Neural cell (in vitro differentiated cells): ENCODE measurements around the gene SOX9. TPM values are rescaled to one million over a fixed set of nuclear protein-coding genes. Genes with fewer than 3 reads are reported as not detected.

Source experiments
- H2AFZ ChIP-seq: fragments of 200-600, 300-800 bp; sonication (generic), shearing (Covaris generic); 2 replicates; pipeline ENCODE4 v1.6.0; 2014; ENCODE audit warnings: low read depth, mild to moderate bottlenecking, antibody characterized with exemption, low read length, moderate library complexity
- H3F3A ChIP-seq: fragments of 200-600 bp; shearing (Covaris generic); 2 replicates; pipeline ENCODE4 v1.6.1; 2016; ENCODE audit warnings: mild to moderate bottlenecking, moderate library complexity, mixed read lengths, antibody characterized with exemption, low read length; ENCODE audit not compliant: insufficient read depth, poor library complexity, severe bottlenecking
- H3K27ac ChIP-seq: fragments of 200-600, 300-800 bp; sonication (generic), shearing (Covaris generic); 2 replicates; pipeline ENCODE4 v1.5.1; 2014; ENCODE audit warnings: mild to moderate bottlenecking, low read length, moderate library complexity
- H3K27me3 ChIP-seq: fragments of 300-800, 200-600 bp; sonication (generic), shearing (Covaris generic); 2 replicates; pipeline ENCODE4 v1.6.0; 2014; ENCODE audit warnings: mild to moderate bottlenecking, low read depth, low read length, moderate library complexity; ENCODE audit not compliant: insufficient read depth
- H3K36me3 ChIP-seq: fragments of 300-800, 200-600 bp; sonication (generic), shearing (Covaris generic); 2 replicates; pipeline ENCODE4 v1.5.1; 2014; ENCODE audit warnings: mild to moderate bottlenecking, antibody characterized with exemption, low read length, moderate library complexity; ENCODE audit not compliant: insufficient read depth
- H3K4me2 ChIP-seq: fragments of 300-800, 200-600 bp; sonication (generic), shearing (Covaris generic); 2 replicates; pipeline ENCODE4 v1.6.0; 2014; ENCODE audit warnings: mild to moderate bottlenecking, low read length
- H3K4me3 ChIP-seq: fragments of 300-800, 200-600 bp; sonication (generic), shearing (Covaris generic); 2 replicates; pipeline ENCODE4 v1.5.1; 2014; ENCODE audit warnings: mild to moderate bottlenecking, low read length, moderate library complexity
- H3K79me2 ChIP-seq: fragments of 200-600 bp; shearing (Covaris generic); replicated peaks from 2 replicates; pipeline ENCODE4 v1.6.0; 2014; ENCODE audit warnings: mild to moderate bottlenecking, low read length, moderate library complexity; ENCODE audit not compliant: insufficient read depth
- H3K9ac ChIP-seq: fragments of 300-800, 200-600 bp; sonication (generic), shearing (Covaris generic); 2 replicates; pipeline ENCODE4 v1.6.1; 2016; ENCODE audit warnings: mild to moderate bottlenecking, low read length, mixed read lengths
- H3K9me2 ChIP-seq: fragments of 200-600 bp; shearing (Covaris generic); 2 replicates; pipeline ENCODE4 v1.6.1; 2016; ENCODE audit warnings: mild to moderate bottlenecking, low read length, mixed read lengths; ENCODE audit not compliant: insufficient read depth
- H3K9me3 ChIP-seq: fragments of 200-600, 300-800 bp; sonication (generic), shearing (Covaris generic); 2 replicates; pipeline ENCODE4 v1.6.1; 2016; ENCODE audit warnings: mild to moderate bottlenecking, mixed run types, low read length, moderate library complexity, mixed read lengths
- H4K20me1 ChIP-seq: fragments of 200-600 bp; shearing (Covaris generic); 2 replicates; pipeline ENCODE4 v1.6.1; 2016; ENCODE audit warnings: mild to moderate bottlenecking, mixed run types; ENCODE audit not compliant: insufficient read depth
- CTCF ChIP-seq: fragments of 450-650 bp; IDR thresholded peaks from 2 replicates; pipeline ENCODE4 v1.5.1; 2014; ENCODE audit warnings: antibody characterized with exemption, mild to moderate bottlenecking, moderate library complexity; ENCODE audit not compliant: poor library complexity, severe bottlenecking
- EP300 ChIP-seq: fragments of 450-650 bp; conservative IDR thresholded peaks from 2 replicates; pipeline ENCODE4 v1.6.1; 2014; ENCODE audit warnings: antibody characterized with exemption, mild to moderate bottlenecking, moderate library complexity; ENCODE audit not compliant: poor library complexity, severe bottlenecking
- EZH2 ChIP-seq: fragments of 200-600, 300-800 bp; shearing (Covaris generic), sonication (generic); IDR thresholded peaks from 2 replicates; pipeline ENCODE4 v1.6.1; 2014; ENCODE audit warnings: antibody characterized with exemption, low read length, borderline replicate concordance, mild to moderate bottlenecking; ENCODE audit not compliant: insufficient read depth, poor library complexity, severe bottlenecking
- MXI1 ChIP-seq: fragments of 450-650 bp; conservative IDR thresholded peaks from 2 replicates; pipeline ENCODE4 v1.6.1; 2014; ENCODE audit warnings: antibody characterized with exemption, mild to moderate bottlenecking; ENCODE audit not compliant: poor library complexity, severe bottlenecking
- POLR2AphosphoS5 ChIP-seq: IDR thresholded peaks from 2 replicates; pipeline ENCODE4 v1.6.1; 2012
- RAD21 ChIP-seq: fragments of 450-650 bp; conservative IDR thresholded peaks from 2 replicates; pipeline ENCODE4 v1.6.1; 2014; ENCODE audit warnings: antibody characterized with exemption, mild to moderate bottlenecking, moderate library complexity
- REST ChIP-seq: IDR thresholded peaks from 2 replicates; pipeline ENCODE4 v1.6.1; 2012; ENCODE audit warnings: borderline replicate concordance
- SMC3 ChIP-seq: fragments of 450-650 bp; conservative IDR thresholded peaks from 2 replicates; pipeline ENCODE4 v1.6.1; 2014; ENCODE audit warnings: antibody characterized with exemption, mild to moderate bottlenecking, moderate library complexity; ENCODE audit not compliant: poor library complexity
- TAF1 ChIP-seq: IDR thresholded peaks from 2 replicates; pipeline ENCODE4 v1.6.1; 2012; ENCODE audit warnings: low read depth
- polyA plus RNA-seq: library from polyadenylated mRNA; depleted of rRNA; stranded (reverse); fragments of >200 nt; gene quantifications from 2 replicates; pipeline ENCODE4 v1.2.3, GENCODE V29; 2014

The SOX9 gene
- polyA plus RNA-seq, 1 donor from 2014 or later, result 0.68 TPM

GRCh38 chr17:72145562-72145961 is 24.7 kb downstream of the SOX9 start:
- Histone ChIP-seq H2AFZ (no peak overlapping the region), H3K27ac (no peak overlapping the region), H3K9ac (no peak overlapping the region), H3K4me2 (no peak overlapping the region), H3K79me2 (no peaks in the 10 kb centered on the region), H3K4me3 (no peak overlapping the region), H3K9me3 (no peaks in the 10 kb centered on the region), H3K36me3 (no peaks in the 10 kb centered on the region), H4K20me1 (no peaks in the 10 kb centered on the region), H3K27me3 (no peaks in the 10 kb centered on the region), H3F3A (no peaks in the 10 kb centered on the region), H3K9me2 (no peaks in the 10 kb centered on the region)
- TF ChIP-seq EP300 (no peak), CTCF (no peak), POLR2AphosphoS5 (no peak), SMC3 (no peak), RAD21 (no peak), EZH2 (no peak), REST (no peak), TAF1 (no peak), MXI1 (no peak)

GRCh38 chr17:72145962-72146361 is 25.1 kb downstream of the SOX9 start:
- H3K9me3 ChIP-seq, result no peaks in the 10 kb centered on the region
- H3K4me2 ChIP-seq, result no peak overlapping the region
- H3K27ac ChIP-seq, result no peak overlapping the region
- H3K4me3 ChIP-seq, result no peak overlapping the region
- no peak overlapping the region for H3K9ac ChIP-seq
- no peaks in the 10 kb centered on the region for H3K9me2 ChIP-seq
- H3K27me3 ChIP-seq, result no peaks in the 10 kb centered on the region
- no peaks in the 10 kb centered on the region for H3K79me2 ChIP-seq
- no peaks in the 10 kb centered on the region for H4K20me1 ChIP-seq
- no peaks in the 10 kb centered on the region for H3F3A ChIP-seq
- no peaks in the 10 kb centered on the region for H3K36me3 ChIP-seq
- no peak overlapping the region for H2AFZ ChIP-seq
- TF ChIP-seq EP300, result no peak
- TF ChIP-seq REST, result no peak
- TF ChIP-seq MXI1, result no peak
- TF ChIP-seq EZH2, result no peak
- TF ChIP-seq POLR2AphosphoS5, result no peak
- no peak for TF ChIP-seq CTCF
- no peak for TF ChIP-seq SMC3
- no peak for TF ChIP-seq RAD21
- no peak for TF ChIP-seq TAF1
